Hematopoietic multipotent progenitor cell treated with erythropoietin and hydrocortisone succinate and interleukin-3 and kit ligand, for 6 days (in vitro differentiated cells): ENCODE results near the gene RAPGEF2.
"Not testable (repeated sequence)": the region's sequence is repeated elsewhere in the genome, so short reads cannot be mapped to it uniquely, and the experiment has no call there.

Experiments used
- DNase-seq: peaks from one replicate; pipeline ENCODE4 v3.0.0-alpha.2; 2015

RAPGEF2 gene

GRCh38 chr4:159169404-159170302 lies 66.8 kb downstream of the RAPGEF2 start:
- no peak for DNase-seq

- no peak for DNase-seq
Measured at GRCh38 chr4:159171287-159171686, 68.4 kb downstream of the RAPGEF2 start.

GRCh38 chr4:159173886-159174285 lies 71.0 kb downstream of the RAPGEF2 start:
- no peak for DNase-seq

- DNase-seq: no peak
Measured at GRCh38 chr4:159174645-159175084, 71.8 kb downstream of the RAPGEF2 start.

- peak; percentile 94 for DNase-seq
Measured at GRCh38 chr4:159175085-159175988, 72.5 kb downstream of the RAPGEF2 start.

- DNase-seq: no peak
Measured at GRCh38 chr4:159175989-159176375, 73.1 kb downstream of the RAPGEF2 start.

- DNase-seq: no peak
Measured at GRCh38 chr4:159177265-159178150, 74.6 kb downstream of the RAPGEF2 start.

GRCh38 chr4:159178151-159178546 lies 75.3 kb downstream of the RAPGEF2 start:
- DNase-seq: peak; percentile 59

- no peak for DNase-seq
Measured at GRCh38 chr4:159178979-159179969, 76.4 kb downstream of the RAPGEF2 start.

- DNase-seq: not testable (repeated sequence)
Measured at GRCh38 chr4:159183885-159184605, 81.2 kb downstream of the RAPGEF2 start.

GRCh38 chr4:159185591-159186023 lies 82.7 kb downstream of the RAPGEF2 start:
- DNase-seq: no peak

GRCh38 chr4:159188646-159189045 lies 85.8 kb downstream of the RAPGEF2 start:
- no peak for DNase-seq

GRCh38 chr4:159190651-159191050 lies 87.8 kb downstream of the RAPGEF2 start:
- no peak for DNase-seq

GRCh38 chr4:159191989-159192388 lies 89.1 kb downstream of the RAPGEF2 start:
- DNase-seq: peak; percentile 61

- DNase-seq: peak; percentile 63
Measured at GRCh38 chr4:159193046-159193620, 90.3 kb downstream of the RAPGEF2 start.

- DNase-seq: peak; percentile 96
Measured at GRCh38 chr4:159195361-159195769, 92.5 kb downstream of the RAPGEF2 start.

GRCh38 chr4:159197260-159197884 lies 94.5 kb downstream of the RAPGEF2 start:
- DNase-seq: no peak

- no peak for DNase-seq
Measured at GRCh38 chr4:159197885-159198269, 95.0 kb downstream of the RAPGEF2 start.

GRCh38 chr4:159199826-159200225 lies 96.9 kb downstream of the RAPGEF2 start:
- DNase-seq: no peak

- DNase-seq: no peak
Measured at GRCh38 chr4:159201168-159201567, 98.3 kb downstream of the RAPGEF2 start.
